Activated CD4-positive, CD25-positive, alpha-beta regulatory T cell treated with anti-CD3 and anti-CD28 coated beads, Interleukin-2, amount 50 U/mL, for 72 hours (primary cell): ENCODE measurements around the gene ZNF17.
"Not testable (repeated sequence)": the region's sequence is repeated elsewhere in the genome, so short reads cannot be mapped to it uniquely, and the experiment has no call there.

Source experiments
- DNase-seq: peaks from one replicate; pipeline ENCODE4 v3.0.0; 2021

ZNF17 gene

GRCh38 chr19:57410877-57411671 lies at the start of gene ZNF17:
ZNF17 (plus strand) TSS chr19:57411161; CDS start chr19:57413616, 2,455 bp downstream.
- peak; percentile 86 for DNase-seq

- DNase-seq, result no peak
These were observed 48.5 kb upstream of the ZNF17 start for GRCh38 chr19:57362419-57362818.

- peak; percentile 97 for DNase-seq
These were observed 47.8 kb upstream of the ZNF17 start, which contains the start of the genes TRAPPC2B and ZNF547 for GRCh38 chr19:57362997-57363687. TRAPPC2B (plus strand) TSS chr19:57363551; CDS start chr19:57364834, 1,283 bp downstream. ZNF547 (plus strand) TSS chr19:57363551; CDS start chr19:57368556, 5,005 bp downstream.

- DNase-seq, result no peak
These were observed 47.2 kb upstream of the ZNF17 start for GRCh38 chr19:57363688-57364181.

- DNase-seq, result no peak
These were observed 44.2 kb upstream of the ZNF17 start for GRCh38 chr19:57366776-57367175.

GRCh38 chr19:57374179-57374578 lies 36.8 kb upstream of the ZNF17 start:
- no peak for DNase-seq

GRCh38 chr19:57374647-57375046 lies 36.3 kb upstream of the ZNF17 start:
- not testable (repeated sequence) for DNase-seq

- DNase-seq, result no peak
These were observed 34.8 kb upstream of the ZNF17 start for GRCh38 chr19:57376151-57376550.

GRCh38 chr19:57377498-57378146 lies 33.3 kb upstream of the ZNF17 start:
- no peak for DNase-seq

- no peak for DNase-seq
These were observed 30.0 kb upstream of the ZNF17 start for GRCh38 chr19:57380923-57381322.

- no peak for DNase-seq
These were observed 28.0 kb upstream of the ZNF17 start for GRCh38 chr19:57382806-57383488.

GRCh38 chr19:57389194-57389729 lies 21.7 kb upstream of the ZNF17 start:
- no peak for DNase-seq

GRCh38 chr19:57389730-57390598 lies 21.0 kb upstream of the ZNF17 start, which contains the start of gene ZNF548:
ZNF548 (plus strand) TSS chr19:57389854; CDS start chr19:57390100, 246 bp downstream.
- peak; percentile 91 for DNase-seq

GRCh38 chr19:57395710-57396109 lies 15.3 kb upstream of the ZNF17 start:
- DNase-seq, result no peak

- no peak for DNase-seq
These were observed 12.1 kb upstream of the ZNF17 start for GRCh38 chr19:57398868-57399267.

- no peak for DNase-seq
These were observed 7.0 kb upstream of the ZNF17 start for GRCh38 chr19:57403737-57404563.

GRCh38 chr19:57406516-57407123 lies 4.3 kb upstream of the ZNF17 start:
- DNase-seq, result peak; percentile 64

GRCh38 chr19:57419439-57419838 lies 8.5 kb downstream of the ZNF17 start:
- DNase-seq, result no peak

- no peak for DNase-seq
These were observed 10.1 kb downstream of the ZNF17 start for GRCh38 chr19:57421037-57421436.
